GM18499 (cell line): ENCODE measurements around the gene SLC25A29.

ENCODE experiments used
- ATAC-seq: cut with Tn5 transposase; IDR thresholded peaks from one replicate; pipeline ENCODE4 v1.9.1; 2021; ENCODE audit warnings: moderate number of reproducible peaks; ENCODE audit not compliant: insufficient read depth, unreplicated experiment

Gene SLC25A29

GRCh38 chr14:100246809-100247428 lies 59.3 kb downstream of the SLC25A29 start:
- no peak for ATAC-seq

DNA sequence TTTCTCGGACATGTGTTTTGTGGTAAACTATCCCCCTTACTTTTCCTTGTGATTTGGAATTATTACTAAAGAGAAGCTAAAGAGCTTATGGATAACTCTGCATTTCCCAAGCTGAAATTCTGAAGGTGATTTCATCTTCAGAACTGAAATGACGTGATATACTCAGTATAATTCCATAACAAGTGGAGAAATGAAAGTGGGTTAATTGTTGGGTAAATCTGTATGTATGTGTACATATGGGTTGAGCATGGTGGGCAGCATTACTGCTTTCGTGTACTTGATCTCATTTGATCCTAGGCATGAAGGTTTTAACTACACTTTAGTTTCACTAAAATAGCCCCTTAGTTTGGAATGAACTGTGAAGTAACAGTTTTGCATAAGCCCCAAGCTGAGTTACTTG lies 63.2 kb downstream of the SLC25A29 start:
- no peak for ATAC-seq

DNA sequence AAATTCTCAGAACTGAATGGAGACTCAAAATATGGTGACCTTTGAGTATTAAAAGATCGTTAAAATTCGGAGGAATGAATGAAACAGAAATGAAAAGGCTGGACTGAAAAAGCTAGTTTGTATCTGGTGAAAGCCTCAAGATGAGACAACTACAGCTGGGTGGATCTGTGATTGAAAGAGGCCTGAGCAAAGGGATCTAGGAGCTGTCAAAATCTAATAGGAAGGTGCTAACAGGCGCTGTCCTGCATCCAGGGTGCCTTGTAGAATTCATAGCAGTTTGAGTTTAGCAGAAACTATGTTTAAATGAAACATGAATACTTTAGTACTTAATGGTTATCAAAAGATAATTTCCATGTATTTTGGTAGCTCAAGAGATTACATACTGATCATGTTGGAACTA lies 65.0 kb downstream of the SLC25A29 start:
- no peak for ATAC-seq
